Fibroblast of lung (primary cell): Measurements from ENCODE around the gene AMACR. TPM values are rescaled to one million over a fixed set of nuclear protein-coding genes. Genes with fewer than 3 reads are reported as not detected.

Source experiments
- DNase-seq, 2 donors: peaks; one replicate each; pipeline versions ENCODE4 v3.0.0 to v3.0.0-alpha.2; 2010; ENCODE audit warnings: low read depth in 2 of 2
- H2AFZ ChIP-seq: 2 replicates; pipeline ENCODE4 v1.5.1; 2012; ENCODE audit warnings: low read length, control low read depth, inconsistent platforms
- H3K27ac ChIP-seq: 2 replicates; pipeline ENCODE4 v1.5.1; 2011; ENCODE audit warnings: low read length, control low read depth; ENCODE audit not compliant: insufficient read depth
- H3K27me3 ChIP-seq: 2 replicates; pipeline ENCODE4 v1.5.1; 2011; ENCODE audit warnings: mild to moderate bottlenecking, low read length; ENCODE audit not compliant: control insufficient read depth, insufficient read depth
- H3K36me3 ChIP-seq: 2 replicates; pipeline ENCODE4 v1.5.1; 2011; ENCODE audit warnings: low read length; ENCODE audit not compliant: control insufficient read depth, insufficient read depth
- H3K4me1 ChIP-seq: 2 replicates; pipeline ENCODE4 v1.5.1; 2011; ENCODE audit warnings: low read length; ENCODE audit not compliant: control insufficient read depth, insufficient read depth; ENCODE audit errors: extremely low read depth
- H3K4me2 ChIP-seq: 2 replicates; pipeline ENCODE4 v1.5.1; 2011; ENCODE audit warnings: low read length, control low read depth; ENCODE audit not compliant: insufficient read depth; ENCODE audit errors: extremely low read depth
- H3K4me3 ChIP-seq, 4 experiments: fragments of 200-600 bp in 1 of 4; sonication (generic) in 1 of 4; replicated peaks in 1 of 4; 2 replicates each; pipeline ENCODE4 v1.5.1; 2011 to 2016; ENCODE audit warnings: low read length in 4 of 4, low read depth in 3 of 4, mild to moderate bottlenecking in 3 of 4, control low read depth in 2 of 4, inconsistent platforms in 1 of 4, mixed read lengths in 1 of 4; ENCODE audit not compliant: insufficient read depth in 1 of 4; ENCODE audit errors: control extremely low read depth in 1 of 4
- H3K79me2 ChIP-seq: 2 replicates; pipeline ENCODE4 v1.5.1; 2012; ENCODE audit warnings: mild to moderate bottlenecking, low read length, inconsistent platforms; ENCODE audit not compliant: control insufficient read depth, insufficient read depth
- H3K9ac ChIP-seq: 2 replicates; pipeline ENCODE4 v1.5.1; 2011; ENCODE audit warnings: mild to moderate bottlenecking, low read length, control low read depth; ENCODE audit not compliant: insufficient read depth
- H3K9me3 ChIP-seq: 2 replicates; pipeline ENCODE4 v1.5.1; 2012; ENCODE audit warnings: low read depth, low read length; ENCODE audit not compliant: control insufficient read depth, insufficient read depth
- H4K20me1 ChIP-seq: 2 replicates; pipeline ENCODE4 v1.5.1; 2011; ENCODE audit warnings: low read length; ENCODE audit not compliant: control insufficient read depth, insufficient read depth; ENCODE audit errors: extremely low read depth
- CTCF ChIP-seq, 2 donors: IDR thresholded peaks in 1 of 2; conservative IDR thresholded peaks in 1 of 2; 1 replicate in 1 of 2; 2 replicates in 1 of 2; pipeline ENCODE4 v1.5.1; 2011 to 2012; ENCODE audit warnings: low read length in 2 of 2, control low read depth in 1 of 2, inconsistent platforms in 1 of 2, low read depth in 1 of 2, mild to moderate bottlenecking in 1 of 2
- EZH2 ChIP-seq: IDR thresholded peaks from 2 replicates; pipeline ENCODE4 v1.5.1; 2012; ENCODE audit warnings: low read length, control low read depth, mild to moderate bottlenecking; ENCODE audit errors: missing control alignments
- polyA plus RNA-seq, 2 donors: library from polyadenylated mRNA; depleted of rRNA in 1 of 2; stranded (reverse) in 1 of 2; unstranded in 1 of 2; fragments of >200 nt; gene quantifications; 2 replicates each; pipeline ENCODE4 v1.2.1, GENCODE V29; 2011 to 2012; ENCODE audit warnings: missing spikeins in 1 of 2
- total RNA-seq: library from RNA; depleted of rRNA; stranded (reverse); fragments of >200 nt; gene quantifications from 2 replicates; pipeline ENCODE4 v1.2.1, GENCODE V29; 2014

AMACR gene
- total and polyA plus RNA-seq, 2 donors (not counting 1 experiment from before 2014, with no cell fraction given): 7.6 to 14.2 TPM

- no peak for TF ChIP-seq EZH2
- no peak for TF ChIP-seq CTCF (conservative IDR thresholded peaks at IDR 0.05 in 1 of 2, IDR thresholded peaks at IDR 0.05 in 1 of 2; ENCODE audit: low read depth in 1 of 2, low read length in 2 of 2)
- H3K9ac ChIP-seq: no peak within 1 kb of the TSS
- peak; percentile 43 to 58 for DNase-seq
- H3K27ac ChIP-seq: no peak within 1 kb of the TSS
- H3K4me2 ChIP-seq: no peak within 1 kb of the TSS
- no peaks in the 10 kb centered on the region for H4K20me1 ChIP-seq
- no peak within 1 kb of the TSS for H2AFZ ChIP-seq
- no peaks in the 10 kb centered on the region for H3K4me1 ChIP-seq
- no peaks in the 10 kb centered on the region for H3K9me3 ChIP-seq
- no peak within 1 kb of the TSS for H3K4me3 ChIP-seq
- H3K27me3 ChIP-seq: no peaks in the 10 kb centered on the region
- no peaks in the 10 kb centered on the region for H3K79me2 ChIP-seq
- no peaks in the 10 kb centered on the region for H3K36me3 ChIP-seq
These were observed 35.4 kb upstream of the AMACR start, which contains the start of gene C1QTNF3 for GRCh38 chr5:34043099-34043876. TSS of gene C1QTNF3 (minus strand) at chr5:34043213. CDS start at chr5:34043125, 88 bp downstream.

- no peaks in the 10 kb centered on the region for H3K9me3 ChIP-seq
- TF ChIP-seq EZH2 (no peak), CTCF (conservative IDR thresholded peaks at IDR 0.05 in 1 of 2, IDR thresholded peaks at IDR 0.05 in 1 of 2; ENCODE audit: low read depth in 1 of 2, low read length in 2 of 2) (no peak)
- no peaks in the 10 kb centered on the region for H3K4me1 ChIP-seq
- no peak overlapping the region for H3K4me3 ChIP-seq
- H4K20me1 ChIP-seq: no peaks in the 10 kb centered on the region
- no peaks in the 10 kb centered on the region for H3K36me3 ChIP-seq
- no peaks in the 10 kb centered on the region for H3K27me3 ChIP-seq
- H3K4me2 ChIP-seq: no peak overlapping the region
- H3K27ac ChIP-seq: no peak overlapping the region
- no peak for DNase-seq
- no peak overlapping the region for H3K9ac ChIP-seq
- H2AFZ ChIP-seq: no peak overlapping the region
- no peaks in the 10 kb centered on the region for H3K79me2 ChIP-seq
These were observed 34.5 kb upstream of the AMACR start for GRCh38 chr5:34042321-34042720.

GRCh38 chr5:34041247-34041972 is 33.6 kb upstream of the AMACR start:
- H3K4me1 ChIP-seq: no peaks in the 10 kb centered on the region
- H3K9me3 ChIP-seq: no peaks in the 10 kb centered on the region
- H3K27me3 ChIP-seq: no peaks in the 10 kb centered on the region
- no peaks in the 10 kb centered on the region for H3K36me3 ChIP-seq
- no peak overlapping the region for H3K4me3 ChIP-seq
- no peaks in the 10 kb centered on the region for H3K79me2 ChIP-seq
- no peaks in the 10 kb centered on the region for H4K20me1 ChIP-seq
- peak in 1 of 2 donors; percentile 21 for DNase-seq
- no peak overlapping the region for H3K4me2 ChIP-seq
- TF ChIP-seq CTCF (conservative IDR thresholded peaks at IDR 0.05 in 1 of 2, IDR thresholded peaks at IDR 0.05 in 1 of 2; ENCODE audit: low read depth in 1 of 2, low read length in 2 of 2) (no peak), EZH2 (no peak)
- no peak overlapping the region for H2AFZ ChIP-seq
- H3K27ac ChIP-seq: no peak overlapping the region
- H3K9ac ChIP-seq: no peak overlapping the region
